WERI-Rb-1 (cell line): ENCODE data around the gene NMNAT2.

Source experiments
- DNase-seq: peaks from one replicate; pipeline ENCODE4 v3.0.0-alpha.2; 2020
- H3K27ac ChIP-seq: fragments of 250-450 bp; sonication (Bioruptor Pico); 2 replicates; pipeline ENCODE4 v1.5.1; 2020; ENCODE audit warnings: mild to moderate bottlenecking, moderate library complexity
- H3K27me3 ChIP-seq: fragments of 250-450 bp; sonication (Bioruptor Pico); 2 replicates; pipeline ENCODE4 v1.5.1; 2021; ENCODE audit warnings: mild to moderate bottlenecking, low read depth, moderate library complexity; ENCODE audit not compliant: insufficient read depth, severe bottlenecking
- H3K36me3 ChIP-seq: fragments of 250-450 bp; sonication (Bioruptor Pico); 2 replicates; pipeline ENCODE4 v1.5.1; 2020; ENCODE audit warnings: mild to moderate bottlenecking, moderate library complexity
- H3K4me3 ChIP-seq: 2 replicates; pipeline ENCODE4 v1.5.1; 2011; ENCODE audit warnings: low read depth, mild to moderate bottlenecking, control low read depth, low read length
- H3K9me3 ChIP-seq: fragments of 250-450 bp; sonication (Bioruptor Pico); 2 replicates; pipeline ENCODE4 v1.5.1; 2021; ENCODE audit warnings: mild to moderate bottlenecking, moderate library complexity; ENCODE audit not compliant: severe bottlenecking
- TF ChIP-seq, protein P1 (sequence below): IDR thresholded peaks from 2 replicates; pipeline ENCODE4 v1.5.1; 2011; ENCODE audit warnings: low read depth, mild to moderate bottlenecking, control low read depth, inconsistent platforms, low read length

The NMNAT2 gene

DNA sequence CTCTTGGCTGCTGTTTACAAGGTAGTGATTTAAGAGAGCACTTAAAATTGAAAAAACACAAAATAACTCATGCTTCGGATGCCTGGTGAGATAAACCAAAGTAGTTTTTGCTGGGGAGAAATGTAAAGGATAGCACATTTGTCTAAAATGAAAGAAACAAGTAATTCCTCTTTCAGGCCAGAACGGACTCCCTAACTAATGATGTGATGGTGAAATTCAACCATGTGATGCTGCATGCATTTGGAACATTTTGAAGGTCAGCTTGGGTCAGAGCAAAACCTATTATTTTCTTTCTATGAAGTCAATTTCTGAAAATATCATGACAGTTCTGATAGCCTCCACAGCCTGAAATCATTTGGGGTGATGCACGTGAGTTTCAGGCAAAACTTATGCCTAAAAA is 27.6 kb downstream of the NMNAT2 start:
- Histone ChIP-seq H3K9me3 (no peaks in the 10 kb centered on the region), H3K36me3 (no peaks in the 10 kb centered on the region), H3K4me3 (no peak overlapping the region), H3K27ac (no peak overlapping the region), H3K27me3 (no peaks in the 10 kb centered on the region)
- DNase-seq = no peak
- TF ChIP-seq, protein P1, sequence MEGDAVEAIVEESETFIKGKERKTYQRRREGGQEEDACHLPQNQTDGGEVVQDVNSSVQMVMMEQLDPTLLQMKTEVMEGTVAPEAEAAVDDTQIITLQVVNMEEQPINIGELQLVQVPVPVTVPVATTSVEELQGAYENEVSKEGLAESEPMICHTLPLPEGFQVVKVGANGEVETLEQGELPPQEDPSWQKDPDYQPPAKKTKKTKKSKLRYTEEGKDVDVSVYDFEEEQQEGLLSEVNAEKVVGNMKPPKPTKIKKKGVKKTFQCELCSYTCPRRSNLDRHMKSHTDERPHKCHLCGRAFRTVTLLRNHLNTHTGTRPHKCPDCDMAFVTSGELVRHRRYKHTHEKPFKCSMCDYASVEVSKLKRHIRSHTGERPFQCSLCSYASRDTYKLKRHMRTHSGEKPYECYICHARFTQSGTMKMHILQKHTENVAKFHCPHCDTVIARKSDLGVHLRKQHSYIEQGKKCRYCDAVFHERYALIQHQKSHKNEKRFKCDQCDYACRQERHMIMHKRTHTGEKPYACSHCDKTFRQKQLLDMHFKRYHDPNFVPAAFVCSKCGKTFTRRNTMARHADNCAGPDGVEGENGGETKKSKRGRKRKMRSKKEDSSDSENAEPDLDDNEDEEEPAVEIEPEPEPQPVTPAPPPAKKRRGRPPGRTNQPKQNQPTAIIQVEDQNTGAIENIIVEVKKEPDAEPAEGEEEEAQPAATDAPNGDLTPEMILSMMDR = no peak

DNA sequence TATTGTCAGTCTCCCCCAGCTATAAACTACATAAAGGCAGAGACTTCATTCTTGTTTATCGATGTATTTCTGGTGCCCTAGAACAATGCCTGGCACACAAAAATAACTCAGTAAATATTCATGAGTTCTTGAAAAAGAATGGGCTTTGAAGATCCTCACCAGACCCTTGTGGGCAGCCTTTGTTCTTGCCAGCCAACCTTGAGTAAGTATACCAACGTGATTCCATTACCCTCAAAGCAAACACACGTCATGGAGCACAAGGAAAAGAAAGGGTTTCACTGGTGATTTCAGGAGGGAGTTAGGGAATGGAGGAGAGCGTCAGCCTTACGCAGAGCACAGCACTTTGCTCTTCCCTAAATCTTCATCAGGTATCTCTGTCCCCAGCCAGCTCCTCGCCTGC is 29.4 kb downstream of the NMNAT2 start:
- H3K27ac ChIP-seq = no peak overlapping the region

DNA sequence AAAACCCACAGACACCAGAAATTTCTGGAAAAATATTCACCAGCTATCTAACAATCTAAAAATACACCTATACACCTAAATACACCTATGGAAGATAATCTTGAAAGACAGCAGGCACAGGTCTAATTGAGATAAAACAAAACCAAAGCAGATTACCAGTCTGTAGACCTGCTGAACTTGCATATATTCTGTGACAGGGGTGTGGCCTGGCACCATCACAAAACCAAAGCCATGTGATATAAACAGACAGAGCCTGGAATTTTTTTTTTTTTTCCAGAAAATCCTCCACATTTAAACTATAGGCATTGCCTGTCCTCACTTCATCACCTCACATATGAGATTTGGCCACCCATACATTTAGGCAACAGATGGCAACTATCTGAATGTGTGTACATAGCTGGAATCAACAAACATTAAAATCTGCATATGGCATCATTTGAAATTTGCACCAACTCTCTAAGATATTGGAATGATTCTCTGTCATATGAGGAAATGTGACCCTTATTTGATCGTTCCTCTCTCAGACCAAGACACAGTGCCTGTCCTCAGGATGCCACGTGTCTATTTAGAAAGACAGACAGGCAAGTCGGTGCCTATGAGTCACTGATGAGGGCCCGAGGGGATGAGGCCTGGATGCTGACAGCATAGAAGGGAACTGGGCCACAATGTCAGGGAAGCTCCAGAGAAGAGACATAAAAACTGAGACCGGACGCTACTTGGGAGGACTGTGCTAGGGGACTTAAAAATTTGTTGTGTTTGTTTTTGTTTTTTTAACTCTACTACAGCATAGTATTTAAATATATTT is 32.6 kb downstream of the NMNAT2 start:
- no peak for DNase-seq
- Histone ChIP-seq H3K27ac (no peak overlapping the region), H3K9me3 (no peaks in the 10 kb centered on the region), H3K27me3 (no peaks in the 10 kb centered on the region), H3K36me3 (no peaks in the 10 kb centered on the region), H3K4me3 (no peak overlapping the region)
- TF ChIP-seq, protein P1 = no peak

More for the DNA sequence above, 29.4 kb downstream of the NMNAT2 start:
- no peak overlapping the region for H3K4me3 ChIP-seq
- H3K27me3 ChIP-seq = no peaks in the 10 kb centered on the region
- no peaks in the 10 kb centered on the region for H3K9me3 ChIP-seq
- TF ChIP-seq, protein P1 = no peak
- H3K36me3 ChIP-seq = no peaks in the 10 kb centered on the region
- no peak for DNase-seq

DNA sequence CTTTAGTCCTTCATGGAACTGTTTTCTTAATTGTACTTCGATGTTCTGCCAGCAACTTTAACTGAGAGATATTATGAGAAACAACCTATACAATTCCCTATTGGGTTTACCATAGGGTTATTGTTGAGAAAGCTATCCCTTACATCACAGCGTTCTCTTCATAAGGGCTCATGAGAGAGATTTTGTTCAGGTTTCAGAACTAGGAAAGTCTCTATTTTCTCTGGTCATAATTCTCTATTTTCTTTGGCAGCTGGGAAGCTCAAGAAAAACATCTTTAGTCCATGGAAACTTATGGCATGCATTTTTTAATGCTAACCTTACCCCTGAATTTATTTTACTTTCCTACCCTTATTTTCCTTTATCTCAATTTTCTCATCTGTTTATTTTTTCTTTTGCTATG is 38.2 kb downstream of the NMNAT2 start:
- H3K27ac ChIP-seq = no peak overlapping the region
- DNase-seq = no peak
- TF ChIP-seq, protein P1 = no peak

DNA sequence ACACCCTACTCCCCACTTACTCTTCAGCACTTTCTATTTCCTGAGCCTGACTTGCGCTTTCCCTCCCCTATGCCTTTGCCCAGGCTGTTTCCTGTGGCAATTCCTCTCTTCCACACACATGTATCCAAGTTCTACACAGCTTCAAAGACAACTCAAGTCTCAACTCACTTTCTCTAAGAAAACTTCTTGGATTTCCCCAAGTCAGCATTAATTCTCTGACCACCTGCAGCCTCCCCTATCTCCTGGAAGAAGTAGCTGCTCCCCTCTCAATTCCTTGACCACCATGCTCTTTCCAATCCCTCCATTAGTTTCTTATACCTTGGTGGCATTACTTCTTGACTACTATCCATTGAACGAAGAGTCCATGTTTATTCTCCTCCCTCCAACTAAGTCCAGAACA is 42.8 kb downstream of the NMNAT2 start:
- no peak for DNase-seq
- no peaks in the 10 kb centered on the region for H3K9me3 ChIP-seq
- H3K27ac ChIP-seq = no peak overlapping the region
- H3K27me3 ChIP-seq = no peaks in the 10 kb centered on the region
- H3K36me3 ChIP-seq = no peaks in the 10 kb centered on the region
- TF ChIP-seq, protein P1 = no peak
- H3K4me3 ChIP-seq = no peak overlapping the region

More for the DNA sequence above, 38.2 kb downstream of the NMNAT2 start:
- Histone ChIP-seq H3K4me3 (no peak overlapping the region), H3K36me3 (no peaks in the 10 kb centered on the region), H3K9me3 (no peaks in the 10 kb centered on the region), H3K27me3 (no peaks in the 10 kb centered on the region)

DNA sequence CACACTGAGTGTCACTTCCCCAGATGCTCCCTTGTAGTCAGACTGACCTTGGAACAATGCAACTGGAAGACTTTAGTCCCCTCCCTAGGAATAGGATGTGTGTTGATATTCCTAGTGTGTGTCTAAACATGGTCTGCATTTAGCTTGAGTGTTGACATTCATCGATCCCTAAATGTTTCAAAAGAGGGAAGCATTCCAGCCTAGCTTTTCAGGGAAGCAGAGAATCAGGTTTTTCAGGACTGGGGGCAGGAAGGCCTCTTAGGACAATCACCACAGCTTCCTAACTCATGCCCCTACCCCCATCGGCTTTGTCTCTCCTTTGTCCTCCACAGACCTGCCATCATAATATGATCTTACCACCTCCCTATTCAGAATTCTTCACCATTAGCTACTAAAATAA is 43.4 kb downstream of the NMNAT2 start:
- no peak for DNase-seq
- Histone ChIP-seq H3K27me3 (no peaks in the 10 kb centered on the region), H3K4me3 (no peak overlapping the region), H3K27ac (no peak overlapping the region), H3K36me3 (no peaks in the 10 kb centered on the region), H3K9me3 (no peaks in the 10 kb centered on the region)
- TF ChIP-seq, protein P1 = no peak
